ENCODE measurements around the gene OTOGL. TPM values are rescaled to one million over a fixed set of nuclear protein-coding genes. Genes with fewer than 3 reads are reported as not detected.
"Not testable (repeated sequence)": the region's sequence is repeated elsewhere in the genome, so short reads cannot be mapped to it uniquely, and the experiment has no call there.

OTOGL gene
- not detected for total RNA-seq

GRCh38 chr12:80099259-80099658 lies at the start of gene OTOGL:
TSS of gene OTOGL (plus strand) at chr12:80099537. CDS start at chr12:80209432, 109,895 bp downstream.
- Mint-ChIP-seq H3K36me3 (ENCODE audit: low read depth) (no peaks in the 10 kb centered on the region), H3K9me3 (no peaks in the 10 kb centered on the region), H3K27ac (no peak within 1 kb of the TSS), H3K27me3 (no peaks in the 10 kb centered on the region), H3K4me1 (no peaks in the 10 kb centered on the region), H3K4me3 (no peak within 1 kb of the TSS)
- POLR2A ChIA-PET = no interaction called here
- CTCF ChIA-PET = no interaction called here
- no peak for DNase-seq

- DNase-seq = no peak
- ChIA-PET CTCF (no interaction called here), POLR2A (no interaction called here)
- no peaks in the 10 kb centered on the region for H3K36me3 Mint-ChIP-seq (ENCODE audit: low read depth)
- peaks cover 2% of the 10 kb centered on the region for H3K27me3 Mint-ChIP-seq
- no peak overlapping the region for H3K4me3 Mint-ChIP-seq
- H3K27ac Mint-ChIP-seq = no peak overlapping the region
- no peaks in the 10 kb centered on the region for H3K4me1 Mint-ChIP-seq
- no peaks in the 10 kb centered on the region for H3K9me3 Mint-ChIP-seq
Observed at GRCh38 chr12:80050236-80050635, 49.1 kb upstream of the OTOGL start.

- Mint-ChIP-seq H3K4me3 (no peak overlapping the region), H3K9me3 (no peaks in the 10 kb centered on the region), H3K27me3 (peaks cover 2% of the 10 kb centered on the region), H3K36me3 (ENCODE audit: low read depth) (no peaks in the 10 kb centered on the region), H3K27ac (no peak overlapping the region), H3K4me1 (no peaks in the 10 kb centered on the region)
- ChIA-PET POLR2A (no interaction called here), CTCF (no interaction called here)
- no peak for DNase-seq
Observed at GRCh38 chr12:80053051-80053790, 46.1 kb upstream of the OTOGL start.

GRCh38 chr12:80056232-80056631 lies 43.1 kb upstream of the OTOGL start:
- CTCF ChIA-PET = no interaction called here
- POLR2A ChIA-PET = no interaction called here
- no peak overlapping the region for H3K27ac Mint-ChIP-seq
- no peaks in the 10 kb centered on the region for H3K27me3 Mint-ChIP-seq
- no peaks in the 10 kb centered on the region for H3K4me1 Mint-ChIP-seq
- H3K4me3 Mint-ChIP-seq = no peak overlapping the region
- H3K9me3 Mint-ChIP-seq = no peaks in the 10 kb centered on the region
- no peak for DNase-seq
- no peaks in the 10 kb centered on the region for H3K36me3 Mint-ChIP-seq (ENCODE audit: low read depth)

- no peak for DNase-seq
- H3K4me1 Mint-ChIP-seq = no peaks in the 10 kb centered on the region
- H3K27ac Mint-ChIP-seq = no peak overlapping the region
- no peaks in the 10 kb centered on the region for H3K36me3 Mint-ChIP-seq (ENCODE audit: low read depth)
- H3K4me3 Mint-ChIP-seq = no peak overlapping the region
- H3K9me3 Mint-ChIP-seq = no peaks in the 10 kb centered on the region
- ChIA-PET CTCF (no interaction called here), POLR2A (no interaction called here)
- no peaks in the 10 kb centered on the region for H3K27me3 Mint-ChIP-seq
Observed at GRCh38 chr12:80056845-80057244, 42.5 kb upstream of the OTOGL start.

- H3K9me3 Mint-ChIP-seq = no peaks in the 10 kb centered on the region
- no peak overlapping the region for H3K4me3 Mint-ChIP-seq
- H3K36me3 Mint-ChIP-seq (ENCODE audit: low read depth) = no peaks in the 10 kb centered on the region
- POLR2A ChIA-PET = no interaction called here
- H3K4me1 Mint-ChIP-seq = no peaks in the 10 kb centered on the region
- CTCF ChIA-PET = no interaction called here
- H3K27me3 Mint-ChIP-seq = peaks cover 2% of the 10 kb centered on the region
- no peak for DNase-seq
- H3K27ac Mint-ChIP-seq = no peak overlapping the region
Observed at GRCh38 chr12:80058586-80058985, 40.8 kb upstream of the OTOGL start.

- POLR2A ChIA-PET = no interaction called here
Observed at GRCh38 chr12:80059102-80059501, 40.2 kb upstream of the OTOGL start.

GRCh38 chr12:80059875-80060274 lies 39.5 kb upstream of the OTOGL start:
- POLR2A ChIA-PET = no interaction called here
- CTCF ChIA-PET = no interaction called here
- Mint-ChIP-seq H3K36me3 (ENCODE audit: low read depth) (no peaks in the 10 kb centered on the region), H3K4me3 (no peak overlapping the region), H3K27ac (no peak overlapping the region), H3K27me3 (peaks cover 2% of the 10 kb centered on the region), H3K4me1 (no peaks in the 10 kb centered on the region), H3K9me3 (no peaks in the 10 kb centered on the region)
- DNase-seq = no peak

More at GRCh38 chr12:80059102-80059501, 40.2 kb upstream of the OTOGL start:
- Mint-ChIP-seq H3K36me3 (ENCODE audit: low read depth) (no peaks in the 10 kb centered on the region), H3K4me1 (no peaks in the 10 kb centered on the region), H3K27ac (no peak overlapping the region), H3K9me3 (no peaks in the 10 kb centered on the region), H3K4me3 (no peak overlapping the region), H3K27me3 (peaks cover 2% of the 10 kb centered on the region)
- DNase-seq = no peak
- CTCF ChIA-PET = no interaction called here

- no peak for DNase-seq
- H3K4me3 Mint-ChIP-seq = no peak overlapping the region
Observed at GRCh38 chr12:80064269-80064668, 35.1 kb upstream of the OTOGL start.

GRCh38 chr12:80064951-80065350 lies 34.4 kb upstream of the OTOGL start:
- H3K4me1 Mint-ChIP-seq = no peaks in the 10 kb centered on the region
- no peak overlapping the region for H3K27ac Mint-ChIP-seq
- no peaks in the 10 kb centered on the region for H3K9me3 Mint-ChIP-seq
- no peak for DNase-seq
- ChIA-PET POLR2A (no interaction called here), CTCF (no interaction called here)
- no peak overlapping the region for H3K4me3 Mint-ChIP-seq
- H3K36me3 Mint-ChIP-seq (ENCODE audit: low read depth) = no peaks in the 10 kb centered on the region
- peaks cover 2% of the 10 kb centered on the region for H3K27me3 Mint-ChIP-seq

More at GRCh38 chr12:80064269-80064668, 35.1 kb upstream of the OTOGL start:
- Mint-ChIP-seq H3K27me3 (peaks cover 2% of the 10 kb centered on the region), H3K9me3 (no peaks in the 10 kb centered on the region), H3K36me3 (ENCODE audit: low read depth) (no peaks in the 10 kb centered on the region), H3K27ac (no peak overlapping the region), H3K4me1 (no peaks in the 10 kb centered on the region)
- ChIA-PET POLR2A (no interaction called here), CTCF (no interaction called here)

GRCh38 chr12:80068173-80068572 lies 31.2 kb upstream of the OTOGL start:
- POLR2A ChIA-PET = no interaction called here

GRCh38 chr12:80083892-80084614 lies 15.3 kb upstream of the OTOGL start:
- CTCF ChIA-PET, H3K4me3 Mint-ChIP-seq: not testable (repeated sequence)
- POLR2A ChIA-PET = interaction anchor here (1.3 to 1.4 kb wide), 2 partner anchors 148 to 150 kb away, joined by 3 to 5 read pairs; partner anchors contain the start of gene PPP1R12A
- Mint-ChIP-seq H3K9me3 (peaks cover 20% of the 10 kb centered on the region), H3K27ac (peak overlapping the region; percentile 9), H3K36me3 (ENCODE audit: low read depth) (peaks cover 21% of the 10 kb centered on the region), H3K4me1 (peaks cover 28% of the 10 kb centered on the region), H3K27me3 (peaks cover 11% of the 10 kb centered on the region)
- peak; percentile 73 for DNase-seq

More at GRCh38 chr12:80068173-80068572, 31.2 kb upstream of the OTOGL start:
- Mint-ChIP-seq H3K27ac (no peak overlapping the region), H3K9me3 (peaks cover 7% of the 10 kb centered on the region), H3K36me3 (ENCODE audit: low read depth) (no peaks in the 10 kb centered on the region), H3K27me3 (no peaks in the 10 kb centered on the region), H3K4me1 (no peaks in the 10 kb centered on the region), H3K4me3 (no peak overlapping the region)
- CTCF ChIA-PET = no interaction called here
- no peak for DNase-seq

- Mint-ChIP-seq H3K27ac (no peak overlapping the region), H3K36me3 (ENCODE audit: low read depth) (peaks cover 16% of the 10 kb centered on the region), H3K27me3 (peaks cover 11% of the 10 kb centered on the region), H3K4me1 (peaks cover 28% of the 10 kb centered on the region), H3K9me3 (peaks cover 15% of the 10 kb centered on the region), H3K4me3 (no peak overlapping the region)
- ChIA-PET POLR2A (no interaction called here), CTCF (no interaction called here)
- no peak for DNase-seq
Observed at GRCh38 chr12:80086025-80086424, 13.3 kb upstream of the OTOGL start.

Measured in activated CD4-positive, alpha-beta memory T cell treated with anti-CD3 and anti-CD28 coated beads, Interleukin-2, amount 10 ng/mL, durations not matched to agents 7 days and 5 days (primary cell).